HEK293 (cell line): ENCODE results near the gene BBOF1.

ENCODE experiments used
- EGR2 ChIP-seq: fragments of 450-650 bp; formaldehyde crosslinking; IDR thresholded peaks from 2 replicates; pipeline ENCODE4 v1.5.1; 2016; ENCODE audit warnings: low read depth, missing biosample characterization, missing genetic modification characterization
- HIC1 ChIP-seq: fragments of 450-650 bp; formaldehyde crosslinking; IDR thresholded peaks from 2 replicates; pipeline ENCODE4 v1.5.1; 2016; ENCODE audit warnings: missing biosample characterization, missing genetic modification characterization
- KLF1 ChIP-seq: fragments of 450-650 bp; formaldehyde crosslinking; IDR thresholded peaks from 2 replicates; pipeline ENCODE4 v1.5.1; 2016; ENCODE audit warnings: missing biosample characterization, missing genetic modification characterization
- KLF16 ChIP-seq: fragments of 450-650 bp; formaldehyde crosslinking; IDR thresholded peaks from 2 replicates; pipeline ENCODE4 v1.5.1; 2017; ENCODE audit warnings: missing biosample characterization, missing genetic modification characterization
- RBAK ChIP-seq: fragments of 450-650 bp; formaldehyde crosslinking; IDR thresholded peaks from 2 replicates; pipeline ENCODE4 v1.5.1; 2016; ENCODE audit warnings: missing biosample characterization, missing genetic modification characterization
- REST ChIP-seq: fragments of 450-650 bp; formaldehyde crosslinking; IDR thresholded peaks from 2 replicates; pipeline ENCODE4 v1.5.1; 2016; ENCODE audit warnings: missing biosample characterization, missing genetic modification characterization
- SETDB1 ChIP-seq: IDR thresholded peaks from one replicate; pipeline ENCODE4 v1.6.1; 2017; ENCODE audit warnings: mild to moderate bottlenecking, low read length, moderate library complexity, mixed read lengths; ENCODE audit not compliant: insufficient read length
- SP2 ChIP-seq: fragments of 450-650 bp; formaldehyde crosslinking; IDR thresholded peaks from 2 replicates; pipeline ENCODE4 v1.5.1; 2016; ENCODE audit warnings: missing biosample characterization, missing genetic modification characterization
- SP7 ChIP-seq: fragments of 450-650 bp; formaldehyde crosslinking; IDR thresholded peaks from 2 replicates; pipeline ENCODE4 v1.5.1; 2016; ENCODE audit warnings: missing biosample characterization, missing genetic modification characterization
- ZBTB21 ChIP-seq: fragments of 450-650 bp; formaldehyde crosslinking; IDR thresholded peaks from 2 replicates; pipeline ENCODE4 v1.5.1; 2017; ENCODE audit warnings: missing biosample characterization, missing genetic modification characterization
- ZFP3 ChIP-seq: fragments of 450-650 bp; formaldehyde crosslinking; IDR thresholded peaks from 2 replicates; pipeline ENCODE4 v1.5.1; 2016; ENCODE audit warnings: low read depth, missing biosample characterization, missing genetic modification characterization
- ZNF112 ChIP-seq: fragments of 450-650 bp; formaldehyde crosslinking; IDR thresholded peaks from 2 replicates; pipeline ENCODE4 v1.5.0; 2017; ENCODE audit warnings: missing biosample characterization, missing genetic modification characterization
- ZNF302 ChIP-seq: fragments of 450-650 bp; formaldehyde crosslinking; IDR thresholded peaks from 2 replicates; pipeline ENCODE4 v1.5.1; 2016; ENCODE audit warnings: missing biosample characterization, missing genetic modification characterization, low read depth
- ZNF398 ChIP-seq: fragments of 450-650 bp; formaldehyde crosslinking; IDR thresholded peaks from 2 replicates; pipeline ENCODE4 v1.5.1; 2017; ENCODE audit warnings: missing biosample characterization, missing genetic modification characterization
- ZNF404 ChIP-seq: fragments of 450-650 bp; formaldehyde crosslinking; IDR thresholded peaks from 2 replicates; pipeline ENCODE4 v1.5.1; 2017; ENCODE audit warnings: missing biosample characterization, missing genetic modification characterization
- ZNF423 ChIP-seq: fragments of 450-650 bp; formaldehyde crosslinking; IDR thresholded peaks from 2 replicates; pipeline ENCODE4 v1.5.1; 2016; ENCODE audit warnings: missing biosample characterization, missing genetic modification characterization
- ZNF501 ChIP-seq: fragments of 450-650 bp; formaldehyde crosslinking; IDR thresholded peaks from 2 replicates; pipeline ENCODE4 v1.5.1; 2016; ENCODE audit warnings: missing biosample characterization, missing genetic modification characterization
- ZNF544 ChIP-seq: fragments of 450-650 bp; formaldehyde crosslinking; IDR thresholded peaks from 2 replicates; pipeline ENCODE4 v1.5.0; 2017; ENCODE audit warnings: missing biosample characterization, missing genetic modification characterization
- ZNF549 ChIP-seq: fragments of 450-650 bp; IDR thresholded peaks from 2 replicates; pipeline ENCODE4 v1.5.1; 2018; ENCODE audit warnings: missing biosample characterization, missing genetic modification characterization, mild to moderate bottlenecking, inconsistent platforms, moderate library complexity
- ZNF629 ChIP-seq: fragments of 450-650 bp; formaldehyde crosslinking; IDR thresholded peaks from 2 replicates; pipeline ENCODE4 v1.5.1; 2017; ENCODE audit warnings: missing biosample characterization, missing genetic modification characterization
- ZNF692 ChIP-seq: fragments of 450-650 bp; formaldehyde crosslinking; IDR thresholded peaks from 2 replicates; pipeline ENCODE4 v1.5.1; 2016; ENCODE audit warnings: missing biosample characterization, missing genetic modification characterization
- ZNF704 ChIP-seq: fragments of 450-650 bp; formaldehyde crosslinking; IDR thresholded peaks from 2 replicates; pipeline ENCODE4 v1.5.1; 2016; ENCODE audit warnings: missing biosample characterization, missing genetic modification characterization
- ZSCAN30 ChIP-seq: fragments of 450-650 bp; IDR thresholded peaks from 2 replicates; pipeline ENCODE4 v1.5.1; 2018; ENCODE audit warnings: missing biosample characterization, mild to moderate bottlenecking, missing genetic modification characterization, moderate library complexity

BBOF1 gene

GRCh38 chr14:74018586-74019407, at the start of gene BBOF1, which contains the start of gene ENTPD5 (continued):
- TF ChIP-seq REST (0 out of 2 replicates have a peak, but pooled peaks have one; percentile 12), ZNF398 (tag by site-specific recombination) (0 out of 2 replicates have a peak, but pooled peaks have one; percentile 11), SP2 (tag by site-specific recombination) (peak; percentile 34), ZNF692 (tag by site-specific recombination) (peak; percentile 82), ZNF404 (no peak), ZNF501 (peak; percentile 72; the same call in 1 of the 2 replicates), RBAK (tag by site-specific recombination) (no peak), ZNF544 (no peak), HIC1 (tag by site-specific recombination) (peak; percentile 16; the same call in 1 of the 2 replicates), EGR2 (tag by site-specific recombination) (peak; percentile 51), ZNF629 (tag by site-specific recombination) (peak; percentile 27; the same call in 1 of the 2 replicates), SETDB1 (no peak), ZSCAN30 (tag by site-specific recombination) (peak; percentile 51), ZNF302 (tag by site-specific recombination) (no peak), ZFP3 (no peak), ZNF112 (tag by site-specific recombination) (no peak), ZBTB21 (tag by site-specific recombination) (no peak), SP7 (peak; percentile 49; the same call in 1 of the 2 replicates), ZNF549 (no peak), KLF16 (0 out of 2 replicates have a peak, but pooled peaks have one; percentile 51), KLF1 (tag by site-specific recombination) (peak; percentile 62; the same call in 1 of the 2 replicates), ZNF423 (tag by site-specific recombination) (peak; percentile 62; the same call in 1 of the 2 replicates), ZNF704 (tag by site-specific recombination) (no peak)
- TF ChIP-seq, all 188 proteins: peak for 46
